ENCODE results near the gene WDFY4.

WDFY4 gene

GRCh38 chr10:48843198-48843597 is 158.5 kb downstream of the WDFY4 start:
- no peak for DNase-seq (ENCODE audit: low read depth in 1 of 2, low spot score in 1 of 2)

GRCh38 chr10:48844616-48845015 is 159.9 kb downstream of the WDFY4 start:
- DNase-seq (ENCODE audit: low read depth in 1 of 2, low spot score in 1 of 2), result no peak

- no peak for DNase-seq (ENCODE audit: low read depth in 1 of 2, low spot score in 1 of 2)
These were observed 160.8 kb downstream of the WDFY4 start for GRCh38 chr10:48845512-48845911.

GRCh38 chr10:48847691-48848090 is 163.0 kb downstream of the WDFY4 start:
- DNase-seq (ENCODE audit: low read depth in 1 of 2, low spot score in 1 of 2), result no peak

- no peak for DNase-seq (ENCODE audit: low read depth in 1 of 2, low spot score in 1 of 2)
These were observed 172.2 kb downstream of the WDFY4 start for GRCh38 chr10:48856855-48857254.

GRCh38 chr10:48872234-48872633 is 187.6 kb downstream of the WDFY4 start:
- no peak for DNase-seq (ENCODE audit: low read depth in 1 of 2, low spot score in 1 of 2)

- no peak for DNase-seq (ENCODE audit: low read depth in 1 of 2, low spot score in 1 of 2)
These were observed 193.4 kb downstream of the WDFY4 start for GRCh38 chr10:48878091-48878490.

- DNase-seq (ENCODE audit: low read depth in 1 of 2, low spot score in 1 of 2), result no peak
These were observed 194.8 kb downstream of the WDFY4 start for GRCh38 chr10:48879451-48879850.

GRCh38 chr10:48880016-48880705 is 195.5 kb downstream of the WDFY4 start:
- DNase-seq (ENCODE audit: low read depth in 1 of 2, low spot score in 1 of 2), result no peak

- DNase-seq (ENCODE audit: low read depth in 1 of 2, low spot score in 1 of 2), result no peak
These were observed 197.3 kb downstream of the WDFY4 start for GRCh38 chr10:48881937-48882336.

- no peak for DNase-seq (ENCODE audit: low read depth in 1 of 2, low spot score in 1 of 2)
These were observed 198.2 kb downstream of the WDFY4 start for GRCh38 chr10:48882881-48883280.

- no peak for DNase-seq (ENCODE audit: low read depth in 1 of 2, low spot score in 1 of 2)
These were observed 199.0 kb downstream of the WDFY4 start for GRCh38 chr10:48883701-48884100.

- no peak for DNase-seq (ENCODE audit: low read depth in 1 of 2, low spot score in 1 of 2)
These were observed 199.7 kb downstream of the WDFY4 start for GRCh38 chr10:48884179-48885045.

- no peak for DNase-seq (ENCODE audit: low read depth in 1 of 2, low spot score in 1 of 2)
These were observed 200.7 kb downstream of the WDFY4 start for GRCh38 chr10:48885376-48885775.

GRCh38 chr10:48887982-48888381 is 203.3 kb downstream of the WDFY4 start:
- DNase-seq (ENCODE audit: low read depth in 1 of 2, low spot score in 1 of 2), result no peak

- DNase-seq (ENCODE audit: low read depth in 1 of 2, low spot score in 1 of 2), result no peak
These were observed 206.5 kb downstream of the WDFY4 start for GRCh38 chr10:48890888-48891850.

- no peak for DNase-seq (ENCODE audit: low read depth in 1 of 2, low spot score in 1 of 2)
These were observed 210.5 kb downstream of the WDFY4 start for GRCh38 chr10:48894911-48895802.

GRCh38 chr10:48895803-48896195 is 211.1 kb downstream of the WDFY4 start:
- DNase-seq (ENCODE audit: low read depth in 1 of 2, low spot score in 1 of 2), result no peak

GRCh38 chr10:48896756-48897440 is 212.2 kb downstream of the WDFY4 start:
- DNase-seq (ENCODE audit: low read depth in 1 of 2, low spot score in 1 of 2), result no peak

GRCh38 chr10:48897441-48897790 is 212.7 kb downstream of the WDFY4 start:
- no peak for DNase-seq (ENCODE audit: low read depth in 1 of 2, low spot score in 1 of 2)
